Activated T-helper 17 cell treated with anti-CD3 and anti-CD28 coated beads, Interleukin-2, amount 50 U/mL, for 72 hours (primary cell): ENCODE data around the gene CACTIN. TPM values are rescaled to one million over a fixed set of nuclear protein-coding genes. Genes with fewer than 3 reads are reported as not detected.

Source experiments
- ATAC-seq: fragments of 150-1000 bp; cut with Tn5 transposase; replicated peaks from 2 replicates; pipeline ENCODE4 v1.10.0; 2021; ENCODE audit warnings: mild to moderate bottlenecking, moderate library complexity
- H3K27ac Mint-ChIP-seq: one replicate; pipeline ENCODE4 v1.8.0; 2022; ENCODE audit warnings: mixed read lengths
- H3K27me3 Mint-ChIP-seq: one replicate; pipeline ENCODE4 v1.8.0; 2022; ENCODE audit warnings: mixed read lengths
- H3K36me3 Mint-ChIP-seq: one replicate; pipeline ENCODE4 v1.8.0; 2022; ENCODE audit warnings: low read depth, mild to moderate bottlenecking, mixed read lengths
- H3K4me1 Mint-ChIP-seq: one replicate; pipeline ENCODE4 v1.8.0; 2022; ENCODE audit warnings: mixed read lengths
- H3K4me3 Mint-ChIP-seq: one replicate; pipeline ENCODE4 v1.8.0; 2022; ENCODE audit warnings: mild to moderate bottlenecking, mixed read lengths
- H3K9me3 Mint-ChIP-seq: one replicate; pipeline ENCODE4 v1.8.0; 2022; ENCODE audit warnings: mixed read lengths
- total RNA-seq, 2 donors: library from RNA; stranded (reverse); gene quantifications; one replicate each; pipeline ENCODE4 v1.2.3, GENCODE V29; 2022

Gene CACTIN
- total RNA-seq, 2 donors from 2014 or later, result 22.9 to 31.8 TPM

DNA sequence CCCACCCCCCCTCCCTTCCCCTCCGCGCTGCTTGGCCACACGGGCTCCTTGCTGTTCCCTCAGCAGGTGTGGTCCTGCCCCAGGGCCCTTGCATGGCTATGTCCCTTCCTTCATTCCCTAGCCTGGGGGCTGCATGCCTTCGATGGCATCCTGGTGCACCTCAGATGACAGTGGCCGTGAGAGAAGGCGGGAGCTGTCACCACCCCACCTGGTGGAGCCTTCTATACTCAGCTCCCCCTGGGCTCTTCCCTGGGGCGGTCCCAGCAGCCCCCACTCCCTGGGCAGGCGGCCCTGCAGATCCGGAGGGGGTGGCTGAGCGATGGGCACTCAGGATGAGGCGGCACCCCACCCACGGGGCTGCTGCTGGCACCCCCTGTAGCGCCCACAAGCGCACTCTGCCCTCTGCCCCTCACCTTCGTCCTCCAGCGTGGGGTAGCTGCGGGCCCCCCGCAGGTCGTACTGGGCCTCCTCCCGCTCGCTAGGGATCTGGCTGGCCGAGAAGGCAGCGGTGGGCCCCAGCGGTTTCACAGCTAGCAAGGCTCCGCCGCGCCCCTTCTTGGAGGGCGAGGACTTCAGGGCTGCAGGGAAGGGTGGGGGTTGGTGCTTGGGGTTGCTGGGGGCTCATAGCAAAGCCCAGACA is 17.2 kb upstream of the CACTIN start:
- no peak for ATAC-seq

DNA sequence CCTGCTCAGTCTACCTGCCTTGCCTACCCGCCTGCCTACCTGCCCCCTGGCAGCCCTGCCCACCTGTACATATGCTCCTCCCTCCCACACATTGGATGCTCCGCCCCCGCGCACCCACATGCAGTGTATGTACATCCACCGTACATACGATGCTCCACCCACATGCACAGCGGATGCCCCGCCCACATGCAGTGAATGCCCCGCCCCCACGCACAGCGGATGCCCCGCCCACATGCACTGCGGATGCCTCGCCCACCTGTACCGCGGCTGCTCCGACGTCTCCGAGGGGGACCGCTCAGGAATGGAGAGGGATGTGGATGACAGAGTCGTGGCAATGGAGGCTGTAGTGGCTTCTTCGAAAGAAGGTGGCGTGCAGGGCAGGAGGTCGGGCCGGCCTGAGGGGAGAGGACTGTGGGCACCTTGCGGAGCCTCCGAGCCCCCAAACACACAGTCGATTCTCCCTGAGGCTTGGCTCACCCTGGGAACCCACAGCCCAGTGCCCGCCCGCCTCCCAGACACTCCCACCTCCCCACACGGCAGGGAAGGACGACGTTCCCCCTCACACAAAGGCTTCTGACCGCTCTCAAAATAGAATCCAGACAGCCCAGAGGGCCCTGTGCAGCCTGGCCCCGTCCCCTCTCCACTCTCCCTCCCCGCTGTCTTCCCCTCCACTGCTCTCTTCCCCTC is 16.5 kb upstream of the CACTIN start:
- peak; percentile 18 for ATAC-seq
- H3K36me3 Mint-ChIP-seq, result peaks cover 19% of the 10 kb centered on the region
- no peaks in the 10 kb centered on the region for H3K9me3 Mint-ChIP-seq
- no peak overlapping the region for H3K27ac Mint-ChIP-seq
- no peaks in the 10 kb centered on the region for H3K27me3 Mint-ChIP-seq
- no peak overlapping the region for H3K4me3 Mint-ChIP-seq
- H3K4me1 Mint-ChIP-seq, result no peaks in the 10 kb centered on the region

More for the DNA sequence above, 17.2 kb upstream of the CACTIN start:
- no peaks in the 10 kb centered on the region for H3K4me1 Mint-ChIP-seq
- H3K27me3 Mint-ChIP-seq, result no peaks in the 10 kb centered on the region
- peaks cover 14% of the 10 kb centered on the region for H3K36me3 Mint-ChIP-seq
- no peaks in the 10 kb centered on the region for H3K9me3 Mint-ChIP-seq
- H3K27ac Mint-ChIP-seq, result no peak overlapping the region
- H3K4me3 Mint-ChIP-seq, result no peak overlapping the region

DNA sequence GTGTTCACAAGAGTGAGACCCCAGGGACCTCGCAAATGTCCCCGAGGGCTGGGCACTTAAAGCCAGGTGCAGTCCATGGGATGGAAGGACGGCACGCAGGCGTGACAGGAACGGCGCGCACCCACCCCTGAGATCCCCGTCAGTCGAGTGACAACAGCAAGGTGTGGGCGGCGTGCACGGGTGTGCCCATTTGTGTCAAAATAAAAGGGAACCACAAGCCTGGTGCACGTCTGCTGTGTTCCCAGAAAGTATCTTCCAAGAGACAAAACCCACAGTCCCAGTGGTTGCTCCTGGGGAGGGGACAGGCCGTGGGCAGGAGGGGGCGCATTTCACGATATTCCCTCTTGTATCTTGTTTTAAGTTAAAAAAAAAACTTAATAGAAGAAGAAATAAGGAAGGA is 15.7 kb upstream of the CACTIN start:
- ATAC-seq, result no peak
- Mint-ChIP-seq H3K4me3 (no peak overlapping the region), H3K9me3 (no peaks in the 10 kb centered on the region), H3K27ac (no peak overlapping the region), H3K36me3 (peaks cover 19% of the 10 kb centered on the region), H3K27me3 (no peaks in the 10 kb centered on the region), H3K4me1 (no peaks in the 10 kb centered on the region)

DNA sequence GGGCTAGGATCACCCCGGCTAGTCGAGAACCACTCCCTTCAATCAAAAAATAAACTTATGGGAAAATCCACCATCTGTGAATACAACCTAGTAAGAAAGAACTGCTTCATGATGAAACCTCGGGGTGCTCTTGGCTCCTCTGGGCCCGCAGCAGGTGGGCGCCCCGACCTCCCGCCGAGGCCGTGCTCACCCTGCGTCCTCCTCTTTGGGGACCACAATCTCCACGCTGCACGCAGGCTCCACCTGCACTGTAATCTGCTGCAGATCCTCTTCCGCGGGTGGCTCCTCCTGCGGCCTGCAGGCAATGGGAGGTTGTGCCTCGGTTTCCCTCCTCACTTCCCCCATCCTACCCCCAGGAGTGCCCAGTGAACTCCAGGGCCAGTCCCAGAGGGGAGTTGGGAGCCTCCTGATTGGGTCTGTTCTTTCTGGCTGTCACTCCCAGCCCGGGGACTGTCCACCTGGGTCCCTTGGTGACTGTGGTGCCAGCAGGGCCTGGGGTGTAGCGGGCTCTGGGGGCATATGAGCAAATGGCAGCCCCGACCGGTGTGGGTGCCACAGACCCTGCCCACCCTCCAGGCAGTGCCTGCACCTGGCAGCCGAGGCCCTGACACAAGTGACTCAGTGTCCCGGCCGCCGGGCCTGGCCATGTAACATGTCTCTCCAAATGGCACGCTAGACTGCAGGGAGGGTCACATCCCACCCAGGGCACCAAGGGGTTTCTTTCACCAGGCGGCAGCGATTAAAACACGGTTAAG is 15.1 kb upstream of the CACTIN start:
- Mint-ChIP-seq H3K4me1 (no peaks in the 10 kb centered on the region), H3K27me3 (no peaks in the 10 kb centered on the region), H3K9me3 (no peaks in the 10 kb centered on the region), H3K36me3 (peaks cover 19% of the 10 kb centered on the region), H3K27ac (no peak overlapping the region), H3K4me3 (no peak overlapping the region)
- ATAC-seq, result no peak

DNA sequence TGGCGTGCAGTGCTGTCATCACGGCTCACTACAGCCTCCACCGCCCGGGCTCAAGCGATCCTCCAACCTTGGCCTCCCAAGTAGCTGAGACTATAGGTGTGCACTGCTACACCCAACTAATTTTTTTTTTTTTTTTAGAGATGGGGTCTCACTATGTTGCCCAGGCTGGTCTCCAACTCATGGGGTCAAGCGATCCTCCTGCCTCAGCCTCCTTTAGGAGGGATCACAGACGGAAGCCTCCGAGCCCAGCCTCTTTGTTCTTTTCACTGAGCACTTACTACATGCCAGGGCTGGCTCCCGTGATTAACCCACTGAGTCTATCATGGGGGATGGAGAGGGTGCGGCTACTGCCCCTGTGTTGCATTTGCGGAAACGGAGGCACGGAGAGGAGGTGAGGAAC is 12.9 kb upstream of the CACTIN start:
- peaks cover 19% of the 10 kb centered on the region for H3K36me3 Mint-ChIP-seq
- H3K27ac Mint-ChIP-seq, result no peak overlapping the region
- ATAC-seq, result no peak
- no peaks in the 10 kb centered on the region for H3K27me3 Mint-ChIP-seq
- H3K4me3 Mint-ChIP-seq, result no peak overlapping the region
- no peaks in the 10 kb centered on the region for H3K4me1 Mint-ChIP-seq
- no peaks in the 10 kb centered on the region for H3K9me3 Mint-ChIP-seq

DNA sequence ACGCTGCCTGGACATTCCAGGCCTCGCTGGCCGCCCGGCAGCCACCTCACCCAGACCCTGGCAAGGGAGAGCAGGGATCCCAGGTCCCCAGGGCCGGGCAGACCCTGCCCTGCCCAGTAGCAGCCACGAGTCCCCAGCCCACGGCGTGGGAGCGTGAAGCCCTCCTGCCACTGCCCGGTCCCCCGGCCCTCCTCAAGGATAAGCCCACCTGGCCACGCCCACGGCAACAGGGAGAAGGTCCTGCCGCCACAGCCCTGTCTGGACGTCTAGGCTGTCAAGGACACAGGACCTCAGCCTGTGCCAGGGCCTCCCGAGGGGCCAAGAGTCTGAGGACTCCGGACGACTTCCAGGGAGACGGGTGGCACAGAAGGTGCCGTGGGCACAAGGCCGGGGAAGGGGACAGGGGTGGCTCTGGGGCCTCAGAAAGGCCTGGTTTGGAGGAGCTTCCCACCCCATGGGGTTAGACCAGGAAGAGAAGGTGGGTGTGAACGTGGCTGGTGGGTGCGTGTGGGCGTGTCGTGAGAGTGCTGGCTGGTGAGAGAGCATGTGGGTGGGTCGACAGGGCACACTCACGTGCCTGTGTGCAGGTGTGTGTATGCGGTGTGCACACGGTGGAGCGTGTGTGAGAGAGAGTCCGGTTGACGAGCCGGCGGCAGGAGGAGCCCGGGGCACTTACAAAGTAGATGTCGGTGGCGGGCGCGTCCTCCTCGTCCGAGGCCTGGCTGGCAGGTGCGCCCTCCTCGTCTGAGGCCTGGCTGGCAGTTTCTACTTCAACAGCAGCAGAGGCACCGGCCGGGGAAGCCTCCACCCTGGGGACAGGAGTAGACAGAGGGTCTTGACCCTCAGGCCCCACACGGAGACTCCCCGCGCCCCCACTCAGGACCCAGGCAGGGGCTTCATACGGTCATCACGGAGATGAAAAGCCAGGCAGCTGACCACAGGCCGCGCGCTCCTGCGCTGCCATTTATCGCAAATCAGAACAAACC is 11.9 kb upstream of the CACTIN start:
- H3K9me3 Mint-ChIP-seq, result no peaks in the 10 kb centered on the region
- no peak overlapping the region for H3K4me3 Mint-ChIP-seq
- H3K36me3 Mint-ChIP-seq, result peaks cover 19% of the 10 kb centered on the region
- H3K27me3 Mint-ChIP-seq, result no peaks in the 10 kb centered on the region
- ATAC-seq, result no peak
- H3K4me1 Mint-ChIP-seq, result no peaks in the 10 kb centered on the region
- no peak overlapping the region for H3K27ac Mint-ChIP-seq

DNA sequence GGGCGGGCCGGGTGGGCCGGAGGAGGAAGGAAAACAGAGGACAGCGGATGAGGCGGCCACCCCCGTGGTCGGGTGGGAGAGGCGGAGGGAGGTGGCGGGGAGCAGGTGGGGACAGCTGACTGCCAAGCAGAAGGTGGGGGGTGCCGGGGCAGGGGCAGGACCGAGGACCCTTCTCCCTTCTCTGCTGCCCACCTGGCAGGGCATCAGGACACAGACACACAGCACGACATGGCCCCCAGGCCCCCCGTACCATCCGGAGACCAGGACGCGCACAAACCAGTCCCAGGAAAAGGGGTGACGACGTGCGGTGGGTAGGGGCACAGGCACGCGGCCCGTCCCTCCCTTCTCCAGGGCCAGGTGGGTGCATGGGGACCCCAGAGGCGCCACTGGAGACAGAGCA is 11.0 kb upstream of the CACTIN start:
- ATAC-seq, result no peak
- no peaks in the 10 kb centered on the region for H3K27me3 Mint-ChIP-seq
- no peaks in the 10 kb centered on the region for H3K4me1 Mint-ChIP-seq
- no peaks in the 10 kb centered on the region for H3K9me3 Mint-ChIP-seq
- H3K4me3 Mint-ChIP-seq, result no peak overlapping the region
- peaks cover 19% of the 10 kb centered on the region for H3K36me3 Mint-ChIP-seq
- H3K27ac Mint-ChIP-seq, result no peak overlapping the region

DNA sequence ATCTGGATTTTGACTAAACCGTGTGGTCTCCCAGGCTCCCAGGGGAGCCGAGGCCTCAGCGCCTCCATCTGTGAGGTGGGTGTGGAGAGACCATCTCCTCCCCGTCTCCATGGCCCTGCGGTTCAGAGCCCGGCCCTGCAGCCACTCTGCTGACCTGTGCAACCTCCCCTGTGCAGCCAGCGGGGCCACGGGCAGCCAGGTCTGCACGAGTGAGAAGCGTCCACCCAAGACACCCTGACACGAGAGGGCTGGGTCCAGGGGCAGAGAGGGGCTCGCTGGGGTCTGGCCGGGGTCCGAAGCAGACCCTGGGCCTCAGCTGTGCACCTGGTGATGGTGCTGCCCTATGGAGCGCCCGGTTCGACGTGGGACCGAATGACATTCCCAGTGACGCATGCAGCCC is 10.4 kb upstream of the CACTIN start:
- peaks cover 19% of the 10 kb centered on the region for H3K36me3 Mint-ChIP-seq
- H3K4me1 Mint-ChIP-seq, result no peaks in the 10 kb centered on the region
- H3K4me3 Mint-ChIP-seq, result no peak overlapping the region
- ATAC-seq, result no peak
- H3K27ac Mint-ChIP-seq, result no peak overlapping the region
- H3K27me3 Mint-ChIP-seq, result no peaks in the 10 kb centered on the region
- no peaks in the 10 kb centered on the region for H3K9me3 Mint-ChIP-seq

DNA sequence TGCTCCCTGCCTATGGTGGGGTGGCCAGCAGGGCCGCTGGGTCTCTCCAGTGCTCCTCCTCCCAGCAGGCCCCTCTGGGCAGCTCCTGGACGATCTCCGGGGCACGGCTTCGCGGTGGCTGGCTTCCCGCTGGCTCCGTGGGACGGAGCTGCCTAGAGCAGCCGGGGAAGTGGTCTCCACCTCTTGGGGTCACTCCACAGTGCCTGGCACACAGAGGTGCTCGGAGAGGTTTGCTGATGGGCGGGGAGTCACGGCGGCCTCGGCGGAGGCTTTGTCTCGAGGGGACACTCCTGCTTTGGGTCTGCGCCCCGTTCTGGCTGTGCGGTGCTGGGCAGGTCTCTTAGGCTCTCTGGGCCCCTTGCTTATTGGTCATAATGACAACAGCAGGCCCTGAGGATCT is 9.9 kb upstream of the CACTIN start:
- no peak overlapping the region for H3K4me3 Mint-ChIP-seq
- no peaks in the 10 kb centered on the region for H3K4me1 Mint-ChIP-seq
- H3K9me3 Mint-ChIP-seq, result no peaks in the 10 kb centered on the region
- peaks cover 19% of the 10 kb centered on the region for H3K36me3 Mint-ChIP-seq
- no peaks in the 10 kb centered on the region for H3K27me3 Mint-ChIP-seq
- no peak for ATAC-seq
- H3K27ac Mint-ChIP-seq, result no peak overlapping the region

DNA sequence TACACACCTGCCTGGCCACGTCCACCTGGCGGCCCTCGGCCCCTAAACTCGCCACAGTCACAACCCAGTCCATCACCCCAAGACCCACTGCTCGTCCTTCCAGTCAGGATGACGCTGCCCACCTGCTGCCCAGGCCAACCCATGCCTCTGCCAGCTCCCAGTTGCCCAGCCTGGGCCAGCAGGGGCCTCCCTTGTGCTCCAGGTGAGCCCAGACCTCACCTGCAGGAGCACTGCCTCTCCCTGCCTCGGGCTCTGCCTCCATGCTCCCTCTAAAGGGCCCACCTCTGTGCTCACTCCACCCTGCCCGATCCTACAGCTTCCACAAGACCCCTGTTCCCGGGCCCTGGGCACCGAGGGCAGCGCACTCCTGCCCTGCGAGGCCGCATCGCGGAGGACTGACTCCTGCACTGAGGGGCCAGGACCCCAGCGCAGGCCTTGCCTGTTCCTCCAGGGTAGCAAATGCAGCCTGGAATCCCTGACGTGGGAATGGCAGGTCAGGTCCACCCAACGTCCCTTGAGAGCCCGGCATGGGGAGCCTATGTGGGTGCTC is 8.0 kb upstream of the CACTIN start:
- no peak for ATAC-seq
- Mint-ChIP-seq H3K27me3 (no peaks in the 10 kb centered on the region), H3K36me3 (peaks cover 12% of the 10 kb centered on the region), H3K4me1 (no peaks in the 10 kb centered on the region), H3K9me3 (no peaks in the 10 kb centered on the region), H3K4me3 (no peak overlapping the region), H3K27ac (peak overlapping the region; percentile 52)

DNA sequence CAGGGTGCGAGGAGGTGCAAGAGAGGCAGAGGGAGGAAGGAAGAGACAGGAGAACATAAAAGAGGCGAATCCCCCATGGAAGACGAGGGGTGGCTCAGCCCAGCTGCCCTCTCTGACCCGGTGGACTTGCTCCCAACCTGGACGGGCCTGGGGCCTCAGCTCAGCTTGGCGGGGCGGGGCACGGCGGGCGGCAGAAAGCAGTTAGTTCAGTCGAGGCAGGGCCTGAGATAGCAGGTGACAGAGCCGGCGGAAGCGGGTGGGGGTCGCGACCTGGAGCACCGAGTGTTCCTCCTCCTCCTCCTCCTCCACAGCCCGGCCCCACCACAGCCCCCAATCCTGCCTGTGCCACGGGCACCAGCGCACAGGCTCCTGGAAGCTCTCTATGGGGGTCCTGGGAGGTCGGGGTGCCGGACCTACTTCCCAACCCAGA is 7.0 kb upstream of the CACTIN start:
- H3K4me3 Mint-ChIP-seq, result no peak overlapping the region
- H3K4me1 Mint-ChIP-seq, result no peaks in the 10 kb centered on the region
- H3K27ac Mint-ChIP-seq, result no peak overlapping the region
- H3K36me3 Mint-ChIP-seq, result peaks cover 3% of the 10 kb centered on the region
- H3K27me3 Mint-ChIP-seq, result no peaks in the 10 kb centered on the region
- no peak for ATAC-seq
- H3K9me3 Mint-ChIP-seq, result no peaks in the 10 kb centered on the region

DNA sequence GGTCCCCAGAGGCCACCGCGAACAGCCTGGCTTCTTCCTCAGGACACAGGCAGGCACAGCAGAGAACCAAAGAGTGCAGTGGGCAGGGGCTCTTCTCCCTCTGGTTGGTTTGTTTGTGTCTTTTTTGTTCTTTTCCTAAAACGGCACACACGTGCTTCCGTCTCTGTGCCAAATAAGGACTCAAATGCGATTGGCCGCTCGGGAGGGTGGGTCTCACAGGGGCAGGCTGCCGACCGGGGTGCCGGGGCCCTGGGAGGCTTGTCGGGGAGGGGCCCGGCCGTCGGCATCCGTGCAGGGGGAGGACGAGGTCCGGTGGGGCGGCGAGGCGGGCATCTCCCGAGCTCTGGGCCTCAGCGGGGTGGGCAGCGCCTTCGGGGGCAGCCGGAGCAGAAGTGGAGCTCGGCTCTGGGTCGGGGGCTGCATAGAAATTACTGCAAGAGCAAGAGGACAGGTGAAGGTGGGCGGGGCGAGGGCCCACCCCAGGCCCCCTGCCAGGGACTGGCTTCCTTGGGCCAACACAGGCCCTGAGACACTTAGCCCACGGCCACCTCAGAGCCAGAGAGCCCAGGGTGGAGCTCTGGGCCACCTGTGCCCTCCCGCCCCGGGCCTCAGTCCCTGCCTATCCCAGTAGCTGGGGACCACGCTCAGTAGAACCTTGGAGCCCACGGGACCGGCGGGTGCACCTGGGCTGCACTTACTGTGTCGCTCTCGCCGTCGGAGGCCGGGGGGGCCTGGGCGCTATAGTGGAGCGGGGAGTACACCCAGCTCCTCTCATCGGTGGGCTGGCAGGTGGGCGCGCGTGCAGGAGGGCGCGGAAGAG is 6.4 kb upstream of the CACTIN start:
- Mint-ChIP-seq H3K27me3 (no peaks in the 10 kb centered on the region), H3K27ac (no peak overlapping the region), H3K36me3 (no peaks in the 10 kb centered on the region), H3K4me3 (no peak overlapping the region), H3K9me3 (no peaks in the 10 kb centered on the region), H3K4me1 (no peaks in the 10 kb centered on the region)
- ATAC-seq, result no peak

DNA sequence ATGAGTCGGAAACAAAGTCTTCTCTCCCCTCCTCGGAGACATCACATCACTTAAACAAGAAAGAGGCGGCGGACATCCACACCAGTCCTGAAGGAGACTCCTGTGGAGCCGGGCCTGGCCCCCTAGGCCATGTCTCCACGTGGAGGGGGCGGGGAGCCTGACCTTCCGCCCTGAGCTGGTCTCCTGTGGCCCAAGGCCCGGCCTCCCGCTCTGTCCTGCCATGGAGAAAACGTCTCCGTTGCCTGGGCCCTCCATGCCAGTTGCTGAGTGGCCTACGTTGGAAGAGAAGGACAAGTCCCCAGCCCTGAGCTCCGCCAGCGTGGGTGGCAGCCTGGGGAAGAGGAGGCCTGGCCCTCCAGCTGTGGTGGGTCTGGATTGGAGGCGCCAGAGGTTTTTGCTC is 5.5 kb upstream of the CACTIN start:
- no peak for ATAC-seq
- Mint-ChIP-seq H3K27ac (no peak overlapping the region), H3K4me1 (peaks cover 2% of the 10 kb centered on the region), H3K36me3 (no peaks in the 10 kb centered on the region), H3K9me3 (no peaks in the 10 kb centered on the region), H3K4me3 (no peak overlapping the region), H3K27me3 (no peaks in the 10 kb centered on the region)
